GM12878 (cell line): ENCODE results near the gene EFCAB3. TPM values are rescaled to one million over a fixed set of nuclear protein-coding genes. Genes with fewer than 3 reads are reported as not detected.

ENCODE experiments used
- ATAC-seq: fragments of 200-7000 bp; cut with Tn5 transposase; 3 replicates; pipeline ENCODE4 v1.9.1; 2020; ENCODE audit warnings: mild to moderate bottlenecking, moderate library complexity
- BruUV-seq: library from RNA; stranded (reverse); fragments of 400-500 nt; replicated peaks from 2 replicates; lab custom pipeline; 2021; lab: Mats Ljungman, UMichigan
- CTCF ChIA-PET: fragments of 300-600 bp; sonication (Branson Sonifier 250); formaldehyde crosslinking; extraction: SDS; loops from one replicate; lab custom pipeline; 2021; ENCODE audit warnings: inconsistent platforms; lab: Yijun Ruan, JAX
- POLR2A ChIA-PET: fragments of 350-600 bp; formaldehyde crosslinking; extraction: SDS; loops from one replicate; lab custom pipeline; 2021; ENCODE audit warnings: inconsistent platforms; lab: Charles Lee
- RAD21 ChIA-PET: fragments of 300-600 bp; sonication (Branson Sonifier 250); formaldehyde crosslinking; loops from one replicate; lab custom pipeline; 2023; ENCODE audit warnings: antibody characterized with exemption; ENCODE audit not compliant: unreplicated experiment; lab: Charles Lee
- SMC1A ChIA-PET: fragments of 300-600 bp; sonication (Branson Sonifier 250); formaldehyde crosslinking; loops from one replicate; lab custom pipeline; 2023; ENCODE audit not compliant: unreplicated experiment, uncharacterized antibody; lab: Charles Lee
- DNase-seq: peaks from one replicate; pipeline ENCODE4 v3.0.0-alpha.2; 2011; ENCODE audit warnings: low read depth, low spot score
- FAIRE-seq: peaks from 3 replicates; lab custom pipeline; 2011; peaks lifted over from hg19 to GRCh38; lab: Jason Lieb, UNC
- H2AFZ ChIP-seq: 2 replicates; pipeline ENCODE4 v1.6.0; 2011; ENCODE audit warnings: low read depth, low read length, control low read depth; ENCODE audit not compliant: control insufficient read depth
- H3K27ac ChIP-seq: 2 replicates; pipeline ENCODE4 v1.5.1; 2011; ENCODE audit warnings: control low read depth; ENCODE audit not compliant: control insufficient read depth, insufficient read depth
- H3K27me3 ChIP-seq, 2 experiments: replicated peaks in 1 of 2; 2 replicates each; pipeline versions ENCODE4 v1.6.0 to v1.6.1; 2011; ENCODE audit warnings: low read length in 1 of 2; ENCODE audit not compliant: control insufficient read depth in 2 of 2, insufficient read depth in 2 of 2
- H3K36me3 ChIP-seq, 2 experiments: 2 replicates each; pipeline ENCODE4 v1.5.1; 2011; ENCODE audit warnings: low read length in 1 of 2; ENCODE audit not compliant: control insufficient read depth in 2 of 2, insufficient read depth in 2 of 2
- H3K4me1 ChIP-seq: 2 replicates; pipeline ENCODE4 v1.6.1; 2011; ENCODE audit warnings: mild to moderate bottlenecking, low read length, moderate library complexity, mixed read lengths; ENCODE audit not compliant: control insufficient read depth, insufficient read depth
- H3K4me2 ChIP-seq: 2 replicates; pipeline ENCODE4 v1.6.0; 2011; ENCODE audit warnings: control low read depth; ENCODE audit not compliant: control insufficient read depth, insufficient read depth
- H3K4me3 ChIP-seq: fragments of 200-600 bp; sonication (generic); 2 replicates; pipeline ENCODE4 v1.5.1; 2016
- H3K79me2 ChIP-seq: 2 replicates; pipeline ENCODE4 v1.6.0; 2011; ENCODE audit warnings: low read length; ENCODE audit not compliant: control insufficient read depth, insufficient read depth
- H3K9ac ChIP-seq: 2 replicates; pipeline ENCODE4 v1.8.0; 2011; ENCODE audit warnings: low read length, control low read depth, mixed read lengths; ENCODE audit not compliant: control insufficient read depth, insufficient read depth
- H3K9me3 ChIP-seq: replicated peaks from 3 replicates; pipeline ENCODE4 v1.5.1; 2011; ENCODE audit warnings: mild to moderate bottlenecking, low read length; ENCODE audit not compliant: control insufficient read depth, insufficient read depth
- H4K20me1 ChIP-seq: 2 replicates; pipeline ENCODE4 v1.6.0; 2011; ENCODE audit not compliant: control insufficient read depth, insufficient read depth
- DPF2 ChIP-seq: fragments of 450-650 bp; IDR thresholded peaks from 2 replicates; pipeline ENCODE4 v1.6.1; 2017; ENCODE audit warnings: mild to moderate bottlenecking
- MYC ChIP-seq: IDR thresholded peaks from 2 replicates; pipeline ENCODE4 v1.6.1; 2011; ENCODE audit warnings: mild to moderate bottlenecking, low read length, moderate library complexity, inconsistent platforms; ENCODE audit not compliant: insufficient read depth, insufficient replicate concordance, insufficient read length, severe bottlenecking
- ZNF274 ChIP-seq: IDR thresholded peaks from one replicate; pipeline ENCODE4 v1.8.0; 2011; ENCODE audit not compliant: insufficient read length, insufficient read depth
- ZNF622 ChIP-seq: fragments of 450-650 bp; IDR thresholded peaks from 2 replicates; pipeline ENCODE4 v1.6.1; 2017; ENCODE audit warnings: mild to moderate bottlenecking, inconsistent platforms
- WGBS: methylation state at CpG from one replicate; pipeline ENCODE4 v1.1.6; 2016; ENCODE audit warnings: low lambda C conversion rate; ENCODE audit not compliant: insufficient replicate concordance, insufficient coverage; ENCODE audit errors: missing lambda C conversion rate; 5-methylcytosine and 5-hydroxymethylcytosine counted together
- in situ Hi-C: fragments of 300-500 bp; cut with MboI; formaldehyde crosslinking; loops from 9 replicates; pipeline ENCODE4 v1.14.3; 2018; ENCODE audit warnings: mixed read lengths
- intact Hi-C: fragments of 100-400 bp; cut with micrococcal nuclease; formaldehyde crosslinking; loops from one replicate; pipeline ENCODE4 v1.14.2; 2022; ENCODE audit not compliant: unreplicated experiment
- polyA plus RNA-seq, 11 experiments: library from polyadenylated mRNA; depleted of rRNA in 4 of 11; unstranded in 6 of 11; stranded (reverse) in 5 of 11; fragments of >200 nt; fragmentation: Nextera tagmentation in 4 of 11; fragmentation: Illumina TruSeq in 1 of 11; extraction: Ambion mirVana in 4 of 11; extraction: Trizol in 1 of 11; gene quantifications; 1 replicate in 1 of 11; 2 replicates in 10 of 11; pipeline versions ENCODE4 v1.2.1 to v1.2.3, GENCODE V29; 2011 to 2016; ENCODE audit warnings: inconsistent platforms in 2 of 11, missing spikeins in 2 of 11, low read depth in 1 of 11
- total RNA-seq, 4 experiments: library from RNA; depleted of rRNA in 3 of 4; stranded (reverse); fragments of >200 nt in 3 of 4; fragmentation: Illumina TruSeq in 1 of 4; extraction: Trizol in 1 of 4; gene quantifications; 2 replicates each; pipeline versions ENCODE4 v1.2.1 to v1.2.3, GENCODE V29; 2013 to 2021
- TF ChIP-seq, protein P1 (sequence below): IDR thresholded peaks from 2 replicates; pipeline ENCODE4 v1.6.1; 2012; ENCODE audit warnings: low read depth, low read length, improper control_type of control experiment
- TF ChIP-seq, protein P2 (sequence below): fragments of 450-650 bp; IDR thresholded peaks from 2 replicates; pipeline ENCODE4 v1.6.1; 2017; ENCODE audit warnings: mild to moderate bottlenecking

The EFCAB3 gene
- total and polyA plus RNA-seq, 10 of the 15 experiments (the other 5 are each of a cell fraction or from before 2014, with no cell fraction given), result not detected

DNA sequence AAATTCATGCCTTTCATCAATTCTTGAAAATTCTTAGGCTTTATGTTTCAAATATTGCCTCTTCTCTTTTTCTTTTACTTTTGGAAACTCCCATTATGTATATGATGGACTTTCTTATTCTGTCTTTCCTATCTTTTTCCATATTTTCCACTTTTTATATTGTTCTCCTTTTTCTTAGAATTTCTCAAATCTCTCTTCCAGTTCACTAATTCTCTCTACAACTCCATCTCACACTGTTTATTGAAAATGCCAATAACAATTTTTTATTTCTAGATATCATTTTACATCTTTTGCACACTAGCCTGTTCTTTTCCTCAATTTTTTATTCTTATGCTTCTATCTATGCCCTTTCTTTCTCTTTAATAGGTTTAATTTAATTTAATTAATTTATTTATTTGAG is 43.8 kb upstream of the EFCAB3 start:
- no peaks in the 10 kb centered on the region for H4K20me1 ChIP-seq
- no peak overlapping the region for H3K4me2 ChIP-seq
- DNase-seq (no peak), FAIRE-seq (no peak), ATAC-seq (no peak)
- intact Hi-C loops (no loop called here), in situ Hi-C loops (no loop called here)
- no peak overlapping the region for H3K9ac ChIP-seq
- H2AFZ ChIP-seq, result no peak overlapping the region
- H3K9me3 ChIP-seq, result no peaks in the 10 kb centered on the region
- SMC1A ChIA-PET, result no interaction called here
- RAD21 ChIA-PET, result no interaction called here
- no TSS peak for BruUV-seq
- POLR2A ChIA-PET, result no interaction called here
- H3K4me1 ChIP-seq, result no peaks in the 10 kb centered on the region
- no peaks in the 10 kb centered on the region for H3K27me3 ChIP-seq
- CTCF ChIA-PET, result no interaction called here
- no peak overlapping the region for H3K27ac ChIP-seq
- TF ChIP-seq ZNF274 (no peak), ZNF622 (no peak), DPF2 (no peak)
- no peaks in the 10 kb centered on the region for H3K36me3 ChIP-seq
- no peak overlapping the region for H3K4me3 ChIP-seq
- no peaks in the 10 kb centered on the region for H3K79me2 ChIP-seq

DNA sequence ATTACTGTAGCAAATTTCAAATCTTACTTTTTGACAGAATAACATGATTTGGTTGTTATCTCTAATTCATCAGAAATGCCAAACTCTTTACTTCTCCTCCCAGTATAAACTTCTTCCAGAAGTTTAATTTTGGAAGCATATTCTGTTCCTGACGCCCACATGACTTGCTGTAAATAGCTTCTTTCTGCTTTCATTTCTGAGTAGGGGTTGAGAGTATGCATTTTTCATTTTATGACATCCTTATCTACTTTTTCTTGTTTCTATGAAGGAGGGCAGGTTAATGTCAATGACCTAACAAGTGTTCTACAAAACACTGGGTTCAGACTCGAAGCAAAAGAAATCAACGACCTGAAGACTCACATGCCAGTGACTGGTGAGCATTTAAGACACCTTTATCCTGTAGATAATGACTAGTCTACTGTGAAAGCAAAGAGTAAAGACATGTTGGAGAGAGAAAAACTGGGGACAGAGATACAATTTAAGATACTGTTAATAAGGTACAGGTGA is 36.5 kb upstream of the EFCAB3 start:
- POLR2A ChIA-PET, result no interaction called here

More for the DNA sequence above, 36.5 kb upstream of the EFCAB3 start:
- FAIRE-seq (no peak), ATAC-seq (no peak), DNase-seq (no peak)
- Histone ChIP-seq H4K20me1 (no peaks in the 10 kb centered on the region), H2AFZ (no peak overlapping the region), H3K9me3 (no peaks in the 10 kb centered on the region), H3K4me3 (no peak overlapping the region), H3K36me3 (no peaks in the 10 kb centered on the region), H3K4me2 (no peak overlapping the region), H3K27me3 (no peaks in the 10 kb centered on the region), H3K9ac (no peak overlapping the region), H3K27ac (no peak overlapping the region), H3K79me2 (no peaks in the 10 kb centered on the region), H3K4me1 (no peaks in the 10 kb centered on the region)
- ChIA-PET SMC1A (no interaction called here), RAD21 (no interaction called here), CTCF (no interaction called here)
- TF ChIP-seq, protein P1, sequence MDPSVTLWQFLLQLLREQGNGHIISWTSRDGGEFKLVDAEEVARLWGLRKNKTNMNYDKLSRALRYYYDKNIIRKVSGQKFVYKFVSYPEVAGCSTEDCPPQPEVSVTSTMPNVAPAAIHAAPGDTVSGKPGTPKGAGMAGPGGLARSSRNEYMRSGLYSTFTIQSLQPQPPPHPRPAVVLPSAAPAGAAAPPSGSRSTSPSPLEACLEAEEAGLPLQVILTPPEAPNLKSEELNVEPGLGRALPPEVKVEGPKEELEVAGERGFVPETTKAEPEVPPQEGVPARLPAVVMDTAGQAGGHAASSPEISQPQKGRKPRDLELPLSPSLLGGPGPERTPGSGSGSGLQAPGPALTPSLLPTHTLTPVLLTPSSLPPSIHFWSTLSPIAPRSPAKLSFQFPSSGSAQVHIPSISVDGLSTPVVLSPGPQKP, result no peak
- TF ChIP-seq, protein P2, sequence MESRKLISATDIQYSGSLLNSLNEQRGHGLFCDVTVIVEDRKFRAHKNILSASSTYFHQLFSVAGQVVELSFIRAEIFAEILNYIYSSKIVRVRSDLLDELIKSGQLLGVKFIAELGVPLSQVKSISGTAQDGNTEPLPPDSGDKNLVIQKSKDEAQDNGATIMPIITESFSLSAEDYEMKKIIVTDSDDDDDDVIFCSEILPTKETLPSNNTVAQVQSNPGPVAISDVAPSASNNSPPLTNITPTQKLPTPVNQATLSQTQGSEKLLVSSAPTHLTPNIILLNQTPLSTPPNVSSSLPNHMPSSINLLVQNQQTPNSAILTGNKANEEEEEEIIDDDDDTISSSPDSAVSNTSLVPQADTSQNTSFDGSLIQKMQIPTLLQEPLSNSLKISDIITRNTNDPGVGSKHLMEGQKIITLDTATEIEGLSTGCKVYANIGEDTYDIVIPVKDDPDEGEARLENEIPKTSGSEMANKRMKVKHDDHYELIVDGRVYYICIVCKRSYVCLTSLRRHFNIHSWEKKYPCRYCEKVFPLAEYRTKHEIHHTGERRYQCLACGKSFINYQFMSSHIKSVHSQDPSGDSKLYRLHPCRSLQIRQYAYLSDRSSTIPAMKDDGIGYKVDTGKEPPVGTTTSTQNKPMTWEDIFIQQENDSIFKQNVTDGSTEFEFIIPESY, result no peak
- TF ChIP-seq MYC, result no peak
- 17% methylated on average over 3 of the region's 3 CpGs for WGBS
- intact Hi-C loops, result no loop called here
- no TSS peak for BruUV-seq
- in situ Hi-C loops, result no loop called here
